Right cardiac atrium (tissue), 5 donors: ENCODE measurements around the gene PI4KA. TPM values are rescaled to one million over a fixed set of nuclear protein-coding genes. Genes with fewer than 3 reads are reported as not detected.
"Not testable (repeated sequence)": the region's sequence is repeated elsewhere in the genome, so short reads cannot be mapped to it uniquely, and the experiment has no call there.

ENCODE experiments used
- ATAC-seq, 2 donors: fragments of 200-7000 bp; cut with Tn5 transposase; one replicate each; pipeline versions ENCODE4 v1.8.0 to v1.9.1; 2020; ENCODE audit warnings: moderate library complexity in 2 of 2, mild to moderate bottlenecking in 1 of 2
- DNase-seq, 3 donors: peaks; one replicate each; pipeline ENCODE4 v3.0.0-alpha.2; 2020
- H3K27ac ChIP-seq: one replicate; pipeline ENCODE4 v1.5.1; 2013; ENCODE audit warnings: mild to moderate bottlenecking, low read length, control low read depth, moderate library complexity
- H3K27me3 ChIP-seq: one replicate; pipeline ENCODE4 v1.6.1; 2013; ENCODE audit not compliant: control insufficient read depth, insufficient read depth
- H3K4me1 ChIP-seq: one replicate; pipeline ENCODE4 v1.6.1; 2013; ENCODE audit warnings: low read length; ENCODE audit not compliant: control insufficient read depth, insufficient read depth
- H3K4me3 ChIP-seq: one replicate; pipeline ENCODE4 v1.5.1; 2013; ENCODE audit warnings: low read length, control low read depth
- H3K9me3 ChIP-seq: one replicate; pipeline ENCODE4 v1.6.1; 2013; ENCODE audit warnings: low read length; ENCODE audit not compliant: control insufficient read depth
- WGBS: extraction: QIAGEN DNeasy Blood & Tissue Kit; methylation state at CpG from one replicate; pipeline ENCODE4 v1.1.7; 2013; 5-methylcytosine and 5-hydroxymethylcytosine counted together
- intact Hi-C, 4 donors: fragments of 100-400 bp; cut with DNase I; formaldehyde crosslinking; loops; one replicate each; pipeline versions ENCODE4 v1.11.0 to v1.14.0; 2022 to 2023
- polyA plus RNA-seq: library from polyadenylated mRNA; stranded (reverse); fragments of 200-250 nt; gene quantifications from one replicate; pipeline ENCODE4 v1.2.3, GENCODE V29; 2013
- total RNA-seq, 4 donors: library from RNA; stranded (reverse); fragmentation: NEBNext Ultra II Directional; extraction: Animal tissue kit (Norgen Biotek cat#: 25700); gene quantifications; one replicate each; pipeline ENCODE4 v1.2.1, GENCODE V29; 2021
- donor health status: healthy with polysubstance abuse.
- donor health status: DM: no; HTN: yes; CAD: no.
- donor health status: DM: no; HTN: no; CAD: no.
- donor health status: DM: no; HTN: yes; CAD: no; lungs with severe emphysema.
- donor health status: DM: yes; HTN: yes; CAD: no.

The PI4KA gene
- total and polyA plus RNA-seq, 5 donors: 31.3 to 61.9 (median 52.5) TPM

DNA sequence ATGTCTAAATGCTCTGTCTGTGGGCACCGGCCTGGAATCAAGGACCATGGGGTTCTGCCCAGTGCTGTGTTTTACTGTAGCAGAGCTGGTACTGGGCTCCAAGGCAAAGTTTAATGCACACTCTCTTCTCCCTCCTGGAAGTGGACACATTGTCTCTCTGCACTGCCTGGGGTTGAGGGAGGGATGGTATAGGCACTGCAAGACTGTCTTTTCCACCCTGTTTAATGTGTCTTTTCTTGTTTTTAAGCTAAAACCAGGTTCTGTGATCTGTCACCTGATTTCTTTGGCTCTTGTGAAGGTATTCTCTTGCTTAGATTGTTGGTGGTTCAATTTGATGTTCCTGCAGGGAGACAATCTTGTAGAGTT, 194.0 kb downstream of the PI4KA start:
- WGBS: 95% methylated on average over 1 of the region's 1 CpG

DNA sequence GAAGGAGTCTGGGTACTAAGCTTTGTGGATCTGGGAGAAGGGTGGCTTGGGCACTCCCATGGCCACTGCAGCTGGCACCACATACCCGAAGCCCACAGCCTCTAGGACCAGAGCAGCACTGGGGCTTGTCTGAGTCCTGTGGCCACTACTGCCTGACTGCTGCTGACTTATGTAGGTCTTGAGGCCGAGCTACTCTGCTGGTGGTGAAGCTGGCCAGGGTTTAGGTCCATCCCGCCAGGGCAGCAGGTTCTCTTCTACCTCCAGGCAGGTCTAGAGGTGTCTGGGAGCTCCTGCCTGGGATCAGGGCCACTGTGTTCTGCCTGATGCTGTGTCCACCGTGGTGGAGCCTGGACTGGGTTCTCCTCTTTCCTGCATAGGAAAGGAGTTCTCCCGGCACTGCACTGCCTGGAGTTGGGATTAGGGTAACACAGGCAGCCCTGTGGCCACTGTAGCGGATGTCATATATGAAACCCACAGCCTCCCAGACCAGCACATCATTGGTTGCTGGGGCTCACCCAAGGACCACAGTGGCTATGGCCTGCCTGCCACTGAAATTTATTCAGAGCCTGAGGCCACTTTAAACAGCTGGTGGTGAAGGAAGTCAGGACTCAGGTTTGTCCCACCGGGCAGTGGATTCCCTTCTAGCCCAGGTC, 194.5 kb downstream of the PI4KA start:
- intact Hi-C loops: no loop called here
- no peaks in the 10 kb centered on the region for H3K4me1 ChIP-seq
- no peak overlapping the region for H3K27ac ChIP-seq
- DNase-seq (no peak), ATAC-seq (no peak)
- no peaks in the 10 kb centered on the region for H3K27me3 ChIP-seq
- WGBS: 85% methylated on average over 7 of the region's 7 CpGs
- no peaks in the 10 kb centered on the region for H3K9me3 ChIP-seq
- no peak overlapping the region for H3K4me3 ChIP-seq

More for the DNA sequence above, 194.0 kb downstream of the PI4KA start:
- no peaks in the 10 kb centered on the region for H3K27me3 ChIP-seq
- no peaks in the 10 kb centered on the region for H3K4me1 ChIP-seq
- no peak for ATAC-seq
- no peak overlapping the region for H3K27ac ChIP-seq
- no peak for DNase-seq
- H3K4me3 ChIP-seq: no peak overlapping the region
- H3K9me3 ChIP-seq: no peaks in the 10 kb centered on the region
- intact Hi-C loops: no loop called here

DNA sequence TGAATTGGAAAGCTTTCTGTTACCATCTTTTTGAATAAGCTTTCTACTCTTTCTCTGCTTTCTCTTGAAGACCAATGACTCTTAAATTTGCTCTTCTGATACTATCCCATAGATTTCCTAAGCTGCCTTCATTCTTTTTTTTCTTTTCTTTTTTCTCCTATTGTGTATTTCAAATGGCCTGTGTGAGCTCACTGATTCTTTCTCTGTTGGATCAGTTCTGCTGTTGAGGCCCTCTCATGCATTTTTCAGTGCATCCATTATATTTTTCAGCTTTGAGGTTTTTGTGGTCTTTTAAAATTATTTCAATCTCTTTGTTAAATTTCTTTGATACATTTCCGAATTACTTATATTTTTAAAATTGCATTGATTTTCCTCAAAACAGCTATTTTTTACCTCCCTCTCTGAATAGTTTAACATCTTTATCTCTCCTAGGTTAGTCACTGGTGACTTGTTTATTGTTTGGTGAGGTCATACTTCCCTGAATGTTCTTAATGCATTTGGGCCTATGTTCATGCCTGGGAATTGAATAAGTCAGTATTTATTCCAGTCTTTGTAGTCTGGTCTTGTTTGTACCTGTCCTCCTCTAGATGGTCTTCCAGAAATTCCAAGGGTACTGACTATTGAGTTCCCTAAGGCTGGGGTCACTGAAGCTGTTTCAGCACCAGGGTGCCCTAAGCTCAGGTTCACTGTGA, 195.3 kb downstream of the PI4KA start:
- intact Hi-C loops: no loop called here
- no peaks in the 10 kb centered on the region for H3K4me1 ChIP-seq
- DNase-seq (no peak), ATAC-seq (no peak)
- WGBS: 89% methylated on average over 1 of the region's 1 CpG
- H3K4me3 ChIP-seq: no peak overlapping the region
- no peaks in the 10 kb centered on the region for H3K27me3 ChIP-seq
- H3K9me3 ChIP-seq: no peaks in the 10 kb centered on the region
- H3K27ac ChIP-seq: no peak overlapping the region

DNA sequence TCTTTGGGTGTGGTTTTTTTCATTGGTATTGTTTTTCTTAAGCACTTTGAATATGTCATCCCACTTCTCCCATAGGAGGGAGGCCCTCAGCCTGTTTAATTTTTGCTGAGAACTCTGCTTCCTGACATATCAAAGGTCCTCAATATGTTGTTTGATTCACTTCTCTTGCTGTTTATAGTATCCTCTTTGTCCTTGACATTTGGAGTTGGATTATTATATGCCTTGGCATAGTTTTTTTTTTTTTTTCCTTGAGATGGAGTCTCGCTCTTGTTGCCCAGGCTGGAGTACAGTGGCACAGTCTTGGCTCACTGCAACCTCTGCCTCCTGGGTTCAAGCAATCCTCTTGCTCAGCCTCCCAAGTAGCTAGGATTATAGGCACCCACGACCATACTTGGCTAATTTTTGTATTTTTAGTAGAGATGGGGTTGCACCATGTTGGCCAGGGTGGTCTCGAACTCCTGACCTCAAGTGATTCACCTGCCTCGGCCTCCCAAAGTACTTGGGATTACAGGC, 196.0 kb downstream of the PI4KA start:
- intact Hi-C loops, ATAC-seq, DNase-seq, H3K4me3 ChIP-seq, H3K27ac ChIP-seq, H3K4me1 ChIP-seq, H3K27me3 ChIP-seq, H3K9me3 ChIP-seq: not testable (repeated sequence)
- 77% methylated on average over 4 of the region's 4 CpGs for WGBS

DNA sequence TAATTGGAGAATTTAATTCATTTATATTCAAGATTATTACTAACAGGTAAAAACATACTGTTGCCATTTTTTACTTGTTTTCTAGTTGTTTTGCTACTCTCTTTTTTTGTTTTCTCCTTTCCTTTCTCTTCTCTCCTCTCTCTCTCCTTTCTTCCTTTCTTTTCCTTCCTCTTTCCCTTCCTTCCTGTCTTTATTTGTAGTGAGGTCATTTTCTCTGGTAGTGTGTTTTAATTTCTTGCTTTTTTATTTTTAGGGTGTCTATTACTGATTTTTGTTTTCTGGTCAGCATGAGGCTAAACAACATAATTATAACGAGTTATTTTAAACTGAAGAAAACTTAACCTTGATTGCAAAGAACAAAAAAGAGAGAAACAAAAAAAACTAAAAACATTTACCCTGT, 197.1 kb downstream of the PI4KA start:
- H3K27me3 ChIP-seq: no peaks in the 10 kb centered on the region
- intact Hi-C loops: no loop called here
- no peak overlapping the region for H3K4me3 ChIP-seq
- H3K4me1 ChIP-seq: no peaks in the 10 kb centered on the region
- no peak for ATAC-seq
- no peak for DNase-seq
- H3K9me3 ChIP-seq: no peaks in the 10 kb centered on the region
- WGBS: 92% methylated on average over 1 of the region's 1 CpG
- H3K27ac ChIP-seq: no peak overlapping the region

DNA sequence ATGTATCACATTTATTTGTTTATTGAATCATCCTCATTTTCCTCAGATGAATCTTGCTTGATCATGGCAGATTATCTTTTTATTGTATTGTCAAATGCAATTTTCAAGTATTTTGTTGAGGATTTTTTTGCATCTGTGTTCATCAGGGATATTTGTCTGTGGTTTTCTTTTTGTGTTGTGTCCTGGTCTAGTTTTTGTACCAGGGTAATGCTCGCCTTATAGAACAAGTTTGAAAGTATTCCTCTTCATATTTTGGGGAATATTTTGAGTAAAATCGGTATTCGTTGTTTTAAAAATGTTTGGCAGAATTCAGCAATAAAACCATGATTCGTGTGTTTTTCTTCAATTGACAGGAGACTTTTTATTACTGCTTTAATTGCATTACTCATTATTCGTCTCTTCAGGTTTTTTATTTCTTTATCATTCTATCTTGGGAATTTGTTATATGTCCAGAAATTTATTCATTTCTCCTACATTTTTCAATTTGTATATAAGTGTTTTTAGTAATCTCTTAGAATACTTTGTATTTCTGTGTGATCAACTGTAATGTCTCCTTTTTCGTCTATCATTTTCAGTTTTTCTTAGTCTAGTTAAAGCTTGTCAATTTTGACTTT, 198.1 kb downstream of the PI4KA start:
- 87% methylated on average over 6 of the region's 6 CpGs for WGBS
- DNase-seq (no peak), ATAC-seq (no peak)
- Histone ChIP-seq H3K4me1 (no peaks in the 10 kb centered on the region), H3K27ac (no peak overlapping the region), H3K27me3 (no peaks in the 10 kb centered on the region), H3K4me3 (no peak overlapping the region), H3K9me3 (no peaks in the 10 kb centered on the region)
- intact Hi-C loops: no loop called here

DNA sequence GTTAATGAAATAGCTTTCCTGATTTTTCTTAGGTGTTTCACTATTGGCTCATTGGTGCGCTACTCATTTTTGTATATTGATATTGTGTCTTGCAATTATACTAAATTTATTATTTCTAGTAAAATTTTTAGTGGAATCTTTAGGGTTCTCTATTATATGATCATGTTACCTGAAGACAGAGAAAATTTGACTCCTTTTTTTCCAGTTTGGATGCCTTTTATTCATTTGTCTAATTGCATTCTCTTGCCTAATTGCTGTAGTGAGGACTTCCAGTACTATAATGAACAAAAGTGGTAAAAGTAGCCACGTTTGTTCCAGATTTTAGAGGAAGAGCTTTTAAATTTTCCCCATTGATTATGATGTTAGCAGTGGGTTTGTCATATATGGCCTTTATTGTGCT, 198.7 kb downstream of the PI4KA start:
- intact Hi-C loops: no loop called here
- Histone ChIP-seq H3K4me1 (no peaks in the 10 kb centered on the region), H3K27me3 (no peaks in the 10 kb centered on the region), H3K9me3 (no peaks in the 10 kb centered on the region), H3K27ac (no peak overlapping the region), H3K4me3 (no peak overlapping the region)
- 78% methylated on average over 2 of the region's 2 CpGs for WGBS
- DNase-seq (no peak), ATAC-seq (no peak)

DNA sequence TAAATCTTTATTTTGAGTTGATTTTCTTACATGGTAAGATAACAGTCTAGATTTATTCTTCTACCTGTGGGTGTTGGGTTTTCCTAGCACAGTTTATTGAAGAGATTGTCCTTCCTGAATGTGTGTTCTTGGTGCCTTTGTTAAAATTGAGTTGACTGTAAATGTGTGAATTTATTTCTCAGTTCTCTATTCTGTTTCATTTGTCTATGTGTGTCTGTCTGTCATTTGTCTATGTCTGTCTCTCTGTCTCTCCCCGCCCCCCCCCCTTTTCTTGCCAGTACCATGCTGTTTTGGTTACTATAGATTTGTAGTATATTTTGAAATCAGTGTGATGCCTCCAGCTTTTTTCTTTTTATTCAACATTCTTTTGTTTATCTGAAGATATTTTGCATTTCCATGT, 199.4 kb downstream of the PI4KA start:
- Histone ChIP-seq H3K4me3 (no peak overlapping the region), H3K27ac (no peak overlapping the region), H3K9me3 (no peaks in the 10 kb centered on the region), H3K27me3 (no peaks in the 10 kb centered on the region), H3K4me1 (no peaks in the 10 kb centered on the region)
- ATAC-seq (no peak), DNase-seq (no peak)
- 36% methylated on average over 1 of the region's 1 CpG for WGBS
- intact Hi-C loops: no loop called here

DNA sequence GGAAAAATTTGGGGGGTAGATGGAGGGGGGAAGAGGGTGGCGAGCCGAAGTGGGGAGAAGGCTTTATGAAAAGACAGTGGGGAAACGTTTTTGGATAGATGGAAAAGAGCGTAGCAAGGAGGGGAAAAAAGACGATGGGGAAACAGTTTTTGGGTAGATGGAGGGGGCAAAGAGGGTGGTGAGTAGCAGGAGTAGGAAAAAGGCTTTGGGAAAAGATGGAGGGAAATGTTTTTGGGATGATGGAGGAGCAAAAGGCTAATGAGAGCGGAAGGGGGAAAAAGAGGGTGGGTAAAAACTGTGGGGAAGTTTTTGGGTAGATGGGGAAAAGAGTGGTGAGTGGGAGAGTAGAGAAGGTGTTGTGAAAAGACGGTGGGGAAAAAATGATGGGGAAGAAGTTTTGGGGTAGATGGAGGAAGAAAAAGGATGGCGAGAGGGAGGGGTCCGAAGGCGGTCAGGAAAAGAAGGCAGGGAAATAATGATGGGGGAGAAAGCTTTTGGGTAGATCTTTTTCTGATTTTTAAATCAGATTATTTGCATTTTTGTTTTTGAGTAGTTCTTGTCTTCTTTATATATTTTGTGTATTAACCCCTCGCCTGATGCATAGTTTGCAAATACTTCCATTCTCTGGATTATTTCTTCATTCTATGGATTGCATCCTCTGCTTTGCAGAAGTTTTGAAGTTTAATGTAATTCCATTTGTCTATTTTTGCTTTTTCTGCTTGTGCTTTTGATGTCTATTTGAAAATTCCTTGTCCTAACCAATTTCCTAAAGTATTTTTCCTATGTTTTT, 200.0 kb downstream of the PI4KA start:
- ATAC-seq (no peak), DNase-seq (no peak)
- WGBS: 80% methylated on average over 11 of the region's 11 CpGs
- Histone ChIP-seq H3K4me3 (no peak overlapping the region), H3K27me3 (no peaks in the 10 kb centered on the region), H3K4me1 (no peaks in the 10 kb centered on the region), H3K27ac (no peak overlapping the region), H3K9me3 (no peaks in the 10 kb centered on the region)
- intact Hi-C loops: no loop called here

DNA sequence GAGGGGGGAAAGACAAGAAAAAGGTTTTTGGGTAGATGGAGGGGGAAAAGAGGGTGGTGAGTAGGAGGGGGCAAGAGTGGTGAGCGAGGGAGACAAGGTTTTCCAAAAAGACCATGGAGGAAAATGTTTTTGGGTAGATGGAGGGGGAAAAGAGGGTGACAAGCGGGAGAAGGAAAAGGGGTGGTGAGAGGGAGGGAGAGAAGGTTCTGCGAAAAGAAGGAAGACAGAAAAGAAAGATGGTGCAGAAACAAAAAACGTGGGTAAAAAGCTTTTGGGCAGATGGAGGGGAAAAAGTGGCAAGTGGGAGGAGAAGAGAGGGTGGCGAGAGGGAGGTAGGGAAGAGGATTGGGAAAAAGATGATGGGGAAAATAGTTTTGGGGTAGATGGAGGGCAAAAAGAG, 200.6 kb downstream of the PI4KA start:
- Histone ChIP-seq H3K4me1 (no peaks in the 10 kb centered on the region), H3K9me3 (no peaks in the 10 kb centered on the region), H3K4me3 (no peak overlapping the region), H3K27ac (no peak overlapping the region), H3K27me3 (no peaks in the 10 kb centered on the region)
- no peak for DNase-seq
- intact Hi-C loops: no loop called here
- no peak for ATAC-seq
- WGBS: 75% methylated on average over 5 of the region's 5 CpGs
